GM18508 (cell line): ENCODE data around the gene NKX6-2.

Source experiments
- ATAC-seq: cut with Tn5 transposase; IDR thresholded peaks from one replicate; pipeline ENCODE4 v1.9.1; 2021; ENCODE audit warnings: moderate number of reproducible peaks; ENCODE audit not compliant: insufficient read depth, unreplicated experiment

NKX6-2 gene

GRCh38 chr10:132813560-132814468 is 27.9 kb upstream of the NKX6-2 start:
- ATAC-seq = no peak

GRCh38 chr10:132813001-132813401 is 27.1 kb upstream of the NKX6-2 start:
- no peak for ATAC-seq

- ATAC-seq = no peak
Measured at GRCh38 chr10:132812520-132812919, 26.6 kb upstream of the NKX6-2 start.

- no peak for ATAC-seq
Measured at GRCh38 chr10:132811891-132812481, 26.0 kb upstream of the NKX6-2 start.

GRCh38 chr10:132810807-132811700 is 25.1 kb upstream of the NKX6-2 start:
- ATAC-seq = no peak

- ATAC-seq = no peak
Measured at GRCh38 chr10:132810141-132810806, 24.3 kb upstream of the NKX6-2 start.

GRCh38 chr10:132809232-132810140 is 23.5 kb upstream of the NKX6-2 start:
- no peak for ATAC-seq

- no peak for ATAC-seq
Measured at GRCh38 chr10:132808383-132809231, 22.7 kb upstream of the NKX6-2 start.

GRCh38 chr10:132807621-132808049 is 21.7 kb upstream of the NKX6-2 start:
- ATAC-seq = no peak

GRCh38 chr10:132806561-132807003 is 20.6 kb upstream of the NKX6-2 start:
- no peak for ATAC-seq

GRCh38 chr10:132806110-132806509 is 20.2 kb upstream of the NKX6-2 start:
- no peak for ATAC-seq

- no peak for ATAC-seq
Measured at GRCh38 chr10:132805599-132805998, 19.7 kb upstream of the NKX6-2 start.

GRCh38 chr10:132804785-132805426 is 19.0 kb upstream of the NKX6-2 start:
- no peak for ATAC-seq

GRCh38 chr10:132804287-132804686 is 18.3 kb upstream of the NKX6-2 start:
- ATAC-seq = no peak

GRCh38 chr10:132803416-132804210 is 17.7 kb upstream of the NKX6-2 start:
- ATAC-seq = no peak

GRCh38 chr10:132802694-132803320 is 16.9 kb upstream of the NKX6-2 start:
- no peak for ATAC-seq
